ENCODE measurements around the gene AFAP1L1.

GRCh38 chr5:149278451-149279210 lies 7.0 kb downstream of the AFAP1L1 start:
- TF ChIP-seq OSR1 (CRISPR knock-in tag; IDR thresholded peaks at IDR 0.05): no peak
- no peak for TF ChIP-seq PATZ1 (CRISPR knock-in tag; IDR thresholded peaks at IDR 0.05; ENCODE audit: borderline replicate concordance)
- TF ChIP-seq GLIS3 (CRISPR knock-in tag; IDR thresholded peaks at IDR 0.05): no peak
- no peak for TF ChIP-seq ISL1 (CRISPR knock-in tag; IDR thresholded peaks at IDR 0.05)
- no peak for TF ChIP-seq POU6F1 (CRISPR knock-in tag; IDR thresholded peaks at IDR 0.05; ENCODE audit: borderline replicate concordance, low read depth)
- TF ChIP-seq ZFP30 (CRISPR knock-in tag; IDR thresholded peaks at IDR 0.05): no peak
- TF ChIP-seq ZNF565 (CRISPR knock-in tag; conservative IDR thresholded peaks at IDR 0.05; ENCODE audit: low read depth): no peak
- no peak for TF ChIP-seq ZC3H10 (CRISPR knock-in tag; IDR thresholded peaks at IDR 0.05)
- no peak for TF ChIP-seq ZNF70 (CRISPR knock-in tag; IDR thresholded peaks at IDR 0.05)
- TF ChIP-seq ZFP3 (CRISPR knock-in tag; IDR thresholded peaks at IDR 0.05): no peak
- no peak for TF ChIP-seq ESRRG (CRISPR knock-in tag; IDR thresholded peaks at IDR 0.05)
- no peak for TF ChIP-seq RARB (CRISPR knock-in tag; IDR thresholded peaks at IDR 0.05)
- no peak for TF ChIP-seq SNAI2 (CRISPR knock-in tag; IDR thresholded peaks at IDR 0.05)
